H7 (cell line): ENCODE data around the gene RAD18. TPM values are rescaled to one million over a fixed set of nuclear protein-coding genes. Genes with fewer than 3 reads are reported as not detected.

Experiments
- DNase-seq: peaks from one replicate; pipeline ENCODE4 v3.0.0; 2012
- H3K27me3 ChIP-seq: 2 replicates; pipeline ENCODE4 v1.6.0; 2011; ENCODE audit warnings: mild to moderate bottlenecking, low read length; ENCODE audit not compliant: control insufficient read depth, insufficient read depth
- H3K36me3 ChIP-seq: replicated peaks from 2 replicates; pipeline ENCODE4 v1.5.1; 2011; ENCODE audit warnings: low read length; ENCODE audit not compliant: control insufficient read depth, insufficient read depth
- H3K4me3 ChIP-seq: 2 replicates; pipeline ENCODE4 v1.5.1; 2011; ENCODE audit warnings: low read depth, mild to moderate bottlenecking, control low read depth, low read length, moderate library complexity; ENCODE audit not compliant: insufficient read depth
- total RNA-seq: library from RNA; depleted of rRNA; stranded (reverse); fragments of >200 nt; shearing (Covaris generic); gene quantifications from 2 replicates; pipeline ENCODE4 v1.2.3, GENCODE V29; 2014

RAD18 gene
- total RNA-seq, 1 experiment from 2014 or later = 18.4 TPM

DNA sequence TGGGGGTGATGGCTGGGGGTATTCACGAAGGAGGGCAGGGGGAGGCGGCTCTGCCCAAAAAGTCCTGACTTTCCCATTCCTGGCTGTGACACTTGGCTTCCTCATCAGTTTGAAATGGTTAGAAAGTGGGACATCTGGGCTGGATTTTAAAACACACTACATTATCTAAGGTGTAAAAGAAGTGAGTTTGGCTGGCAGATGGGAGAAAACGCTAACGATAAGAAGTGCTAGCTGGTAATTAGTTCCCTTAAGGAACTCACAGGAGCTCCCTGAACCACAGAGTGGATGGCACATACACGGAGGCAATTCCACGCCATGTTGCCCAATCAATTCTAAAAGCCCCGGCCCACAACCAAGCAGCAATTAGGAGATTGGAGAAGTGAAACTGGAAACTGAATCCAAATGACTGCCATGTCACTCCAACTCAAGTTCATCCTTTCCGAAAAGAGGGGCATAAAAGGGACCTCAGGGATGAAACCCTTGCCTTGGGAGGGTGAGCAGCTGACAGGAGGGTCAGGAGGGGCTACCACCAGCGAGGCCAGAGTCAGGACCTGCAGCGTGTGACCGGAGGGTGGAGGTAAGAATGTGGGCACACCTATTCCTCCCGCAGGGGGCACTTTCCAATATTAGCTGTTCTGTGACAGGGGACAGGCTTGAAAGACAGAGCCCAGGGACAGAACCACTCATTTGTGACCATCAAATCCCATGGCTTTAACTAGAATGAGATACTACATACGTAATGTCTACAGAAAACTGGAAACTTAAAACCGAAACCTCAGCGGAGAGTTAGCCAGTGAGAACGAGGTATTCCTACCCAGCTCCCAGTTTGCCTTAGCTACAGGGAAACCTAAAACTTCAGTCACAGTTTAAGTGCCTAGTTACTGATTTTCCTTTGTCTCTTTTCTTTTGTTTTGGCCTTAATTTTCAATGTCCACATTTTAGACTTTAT lies 98.6 kb downstream of the RAD18 start:
- peak; percentile 27 for DNase-seq
- Histone ChIP-seq H3K27me3 (no peaks in the 10 kb centered on the region), H3K4me3 (no peak overlapping the region), H3K36me3 (no peaks in the 10 kb centered on the region)

DNA sequence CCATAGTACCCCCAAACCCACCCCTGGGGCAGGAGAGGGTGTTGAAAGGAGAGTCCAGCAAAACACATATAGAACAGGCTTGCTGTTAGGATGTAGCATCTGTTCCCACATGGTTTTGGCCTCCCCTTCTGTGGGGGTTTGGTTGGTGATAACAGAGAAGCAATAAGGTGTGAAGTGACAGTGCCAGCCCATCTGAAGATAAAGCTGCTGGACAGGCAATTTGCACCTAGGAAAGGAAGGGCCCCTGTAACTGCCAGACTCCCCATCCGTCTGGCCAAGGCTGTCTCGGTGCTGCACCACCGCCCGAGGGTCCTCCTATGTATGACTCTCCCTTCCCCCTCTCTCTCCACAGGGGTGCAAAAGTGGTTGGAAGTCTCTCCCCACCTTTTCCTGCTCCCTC lies 99.4 kb downstream of the RAD18 start:
- Histone ChIP-seq H3K36me3 (no peaks in the 10 kb centered on the region), H3K4me3 (no peak overlapping the region), H3K27me3 (no peaks in the 10 kb centered on the region)
- DNase-seq = no peak

DNA sequence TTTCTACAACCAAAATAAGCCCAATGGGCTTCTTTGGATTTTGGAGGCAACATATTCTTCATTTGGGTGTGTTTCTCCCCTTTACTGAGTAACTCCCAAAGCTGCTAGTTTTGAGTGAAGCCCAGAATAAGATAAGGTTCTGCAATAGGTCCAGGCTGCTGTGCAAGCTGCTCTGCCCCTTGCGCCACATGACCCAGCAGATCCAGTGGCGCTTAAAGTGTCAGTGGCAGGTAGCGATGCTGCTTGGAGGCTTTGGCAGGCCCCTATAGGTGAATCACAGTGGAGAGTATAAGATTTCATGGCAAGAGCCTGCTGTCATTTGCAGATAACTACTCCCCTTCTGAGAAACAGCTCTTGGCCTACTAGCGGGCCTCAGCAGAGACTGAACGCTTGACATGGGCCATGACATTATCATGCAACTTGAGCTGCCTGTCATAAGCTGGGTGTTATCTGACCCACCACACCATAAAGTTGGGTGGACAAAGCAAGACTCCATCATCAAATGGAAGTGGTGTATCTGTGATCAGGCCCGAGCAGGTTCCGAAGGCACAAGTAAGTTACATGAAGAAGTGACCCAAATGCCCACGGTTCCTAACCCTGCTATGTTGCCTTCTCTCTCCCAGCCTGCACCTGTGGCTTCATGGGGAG lies 105.4 kb downstream of the RAD18 start:
- no peaks in the 10 kb centered on the region for H3K27me3 ChIP-seq
- DNase-seq = no peak
- H3K4me3 ChIP-seq = no peak overlapping the region
- no peaks in the 10 kb centered on the region for H3K36me3 ChIP-seq

DNA sequence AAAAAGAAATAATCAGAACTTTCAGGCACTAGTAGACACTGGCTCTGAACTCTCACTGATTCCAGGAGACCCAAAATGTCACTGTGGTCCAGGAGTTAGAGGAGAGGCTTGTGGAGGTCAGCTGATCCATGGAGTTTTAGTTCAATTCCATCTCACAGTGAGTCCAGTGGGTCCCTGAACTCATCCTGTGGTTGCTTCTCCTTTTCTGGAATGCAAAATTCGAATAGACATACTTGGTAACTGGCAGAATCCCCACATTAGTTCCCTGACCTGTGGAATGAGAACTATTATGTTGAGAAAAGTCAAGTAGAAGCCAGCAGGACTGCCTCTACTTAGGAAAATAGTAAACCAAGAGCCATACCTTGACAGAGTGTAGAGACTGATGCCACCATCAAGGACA lies 106.6 kb downstream of the RAD18 start:
- DNase-seq = no peak
- Histone ChIP-seq H3K27me3 (no peaks in the 10 kb centered on the region), H3K36me3 (no peaks in the 10 kb centered on the region), H3K4me3 (no peak overlapping the region)

DNA sequence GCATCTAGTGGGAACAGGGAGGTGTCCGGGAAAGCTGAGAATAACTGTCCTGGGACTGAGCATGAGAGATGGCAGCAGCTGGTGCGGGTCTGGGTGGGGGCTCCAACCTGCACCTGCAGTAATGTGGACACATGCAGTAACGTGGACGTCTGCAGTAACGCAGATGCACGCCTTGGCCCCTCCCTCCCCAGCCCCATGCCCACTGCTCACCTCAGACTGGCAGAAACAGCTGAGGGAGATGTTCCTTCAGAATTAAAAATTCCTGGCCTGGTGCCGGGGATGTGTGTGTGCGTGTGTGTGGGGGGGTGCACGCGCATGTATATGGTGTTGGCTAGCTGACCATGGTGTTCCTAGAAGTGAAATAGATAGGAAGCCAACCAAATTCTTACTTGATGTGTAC lies 107.2 kb downstream of the RAD18 start:
- H3K36me3 ChIP-seq = no peaks in the 10 kb centered on the region
- DNase-seq = no peak
- no peak overlapping the region for H3K4me3 ChIP-seq
- H3K27me3 ChIP-seq = no peaks in the 10 kb centered on the region

DNA sequence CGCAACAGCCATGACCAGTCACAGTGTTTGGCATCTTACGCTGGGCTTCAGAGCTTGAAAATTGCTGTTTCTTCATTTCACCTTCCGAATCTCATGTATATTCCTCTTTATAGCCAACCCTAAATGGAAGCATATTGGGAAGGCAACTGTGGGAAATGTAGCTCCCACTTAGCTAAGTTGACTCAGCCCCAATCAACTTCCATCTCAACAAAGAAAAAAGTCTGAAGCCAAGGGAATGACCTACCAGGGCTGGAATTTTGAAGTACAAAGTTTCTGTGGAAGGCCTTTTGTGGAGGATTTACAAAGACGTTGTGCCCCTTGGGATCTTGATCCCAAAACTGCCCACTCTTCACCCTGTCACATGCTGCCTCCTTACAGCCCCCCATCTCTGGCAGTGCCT lies 108.6 kb downstream of the RAD18 start:
- Histone ChIP-seq H3K4me3 (no peak overlapping the region), H3K36me3 (no peaks in the 10 kb centered on the region), H3K27me3 (no peaks in the 10 kb centered on the region)
- no peak for DNase-seq

DNA sequence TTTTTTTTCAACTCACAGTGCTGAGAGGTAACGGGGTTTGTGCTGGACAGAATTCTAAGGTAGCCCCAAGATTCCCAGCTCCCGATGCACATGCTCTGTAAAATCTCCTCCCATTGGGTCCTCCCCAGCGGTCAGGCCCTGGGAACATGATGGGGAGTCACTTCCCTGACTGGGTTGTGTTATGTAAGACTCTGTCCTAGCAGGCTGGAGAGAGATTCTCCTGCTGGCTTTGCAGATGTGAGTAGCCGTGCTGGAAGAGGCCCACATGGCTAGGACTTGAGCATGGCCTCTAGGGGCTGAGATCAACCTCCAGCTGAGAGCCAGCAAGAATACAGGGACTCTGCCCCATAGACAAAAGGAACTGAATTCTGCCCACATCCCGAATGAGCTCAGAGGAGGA lies 110.2 kb downstream of the RAD18 start:
- peak; percentile 25 for DNase-seq
- no peaks in the 10 kb centered on the region for H3K36me3 ChIP-seq
- H3K27me3 ChIP-seq = no peaks in the 10 kb centered on the region
- no peak overlapping the region for H3K4me3 ChIP-seq

DNA sequence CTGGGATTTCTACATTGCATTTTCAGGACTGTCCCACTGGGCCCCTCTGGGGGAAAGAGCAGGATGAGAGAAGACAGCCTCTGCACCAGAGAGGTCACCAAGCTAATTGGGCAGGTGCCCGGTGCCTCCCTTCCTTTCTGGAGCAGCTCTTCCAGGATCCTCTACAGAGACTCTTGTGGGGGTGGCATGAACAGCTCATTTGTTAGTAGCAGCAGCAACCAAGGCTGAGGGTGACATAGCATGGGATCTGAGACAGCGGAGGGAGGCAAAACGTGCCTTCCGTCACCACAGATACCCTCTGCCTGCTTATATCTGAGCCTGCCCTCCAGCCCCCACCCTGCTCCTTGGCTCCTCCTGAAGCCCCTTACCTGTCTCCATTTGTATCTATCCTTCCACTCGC lies 110.8 kb downstream of the RAD18 start:
- H3K4me3 ChIP-seq = no peak overlapping the region
- no peaks in the 10 kb centered on the region for H3K36me3 ChIP-seq
- no peak for DNase-seq
- H3K27me3 ChIP-seq = no peaks in the 10 kb centered on the region

DNA sequence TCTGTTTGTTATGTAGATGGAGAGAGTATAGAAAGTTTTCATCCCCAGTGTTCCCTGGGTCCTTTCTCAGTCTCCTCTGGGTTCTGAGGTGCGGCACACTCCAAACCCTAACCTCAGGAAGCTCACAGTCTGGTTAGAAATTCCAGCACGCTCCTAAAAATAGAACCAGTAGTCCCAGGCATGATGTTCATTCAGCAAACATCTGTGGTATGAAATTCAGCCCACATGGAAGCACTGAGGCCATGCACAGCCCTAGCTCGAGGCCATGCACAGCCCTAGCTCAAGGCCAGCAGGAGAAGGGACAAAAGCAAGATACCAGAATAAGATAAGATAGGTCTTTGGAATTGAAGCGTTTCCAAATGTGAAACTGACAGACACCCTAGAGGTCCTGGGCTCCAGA lies 111.6 kb downstream of the RAD18 start:
- DNase-seq = no peak
- Histone ChIP-seq H3K36me3 (no peaks in the 10 kb centered on the region), H3K4me3 (no peak overlapping the region), H3K27me3 (no peaks in the 10 kb centered on the region)

DNA sequence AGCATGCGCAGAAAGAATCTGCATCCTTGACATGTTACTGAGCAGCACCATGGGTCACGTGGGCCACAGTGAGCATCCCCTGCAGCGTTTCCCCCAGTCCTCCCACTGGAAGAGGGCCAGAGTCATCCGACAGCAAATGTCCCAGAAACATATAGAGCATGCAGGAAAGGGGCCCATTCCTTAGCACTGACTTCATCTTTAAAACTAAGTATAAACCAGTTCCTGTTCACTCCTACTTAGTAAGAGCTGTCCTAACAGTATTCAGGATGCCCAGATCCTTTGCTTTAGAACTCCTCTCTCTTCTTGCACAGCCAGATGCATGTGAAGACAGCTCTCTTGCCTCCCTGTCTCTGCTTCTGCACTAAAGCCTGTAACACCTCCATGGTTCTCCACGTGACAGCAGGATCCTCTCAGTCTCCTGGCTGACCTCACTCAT lies 114.6 kb downstream of the RAD18 start:
- no peak for DNase-seq
- Histone ChIP-seq H3K36me3 (no peaks in the 10 kb centered on the region), H3K27me3 (no peaks in the 10 kb centered on the region), H3K4me3 (no peak overlapping the region)

DNA sequence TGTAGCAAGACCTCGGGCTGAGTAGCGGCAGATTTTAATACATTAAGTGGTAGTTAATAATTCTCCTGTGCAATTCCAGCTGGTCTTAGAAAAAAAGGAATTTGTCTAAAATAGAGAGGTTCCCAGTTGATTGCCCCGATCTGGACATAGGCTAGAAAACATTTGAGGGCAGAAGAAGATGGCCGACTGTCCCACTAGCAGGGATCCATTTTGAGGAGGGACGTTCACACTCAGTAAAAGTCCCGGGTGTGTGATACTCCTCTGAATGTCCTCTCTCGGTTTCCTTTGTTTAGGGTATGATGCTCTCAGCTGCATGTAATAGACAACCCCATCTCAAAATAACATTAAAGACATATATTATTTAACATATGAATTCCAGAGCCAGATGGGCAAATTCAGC lies 116.0 kb downstream of the RAD18 start:
- H3K27me3 ChIP-seq = no peaks in the 10 kb centered on the region
- no peak for DNase-seq
- H3K36me3 ChIP-seq = no peaks in the 10 kb centered on the region
- H3K4me3 ChIP-seq = no peak overlapping the region

DNA sequence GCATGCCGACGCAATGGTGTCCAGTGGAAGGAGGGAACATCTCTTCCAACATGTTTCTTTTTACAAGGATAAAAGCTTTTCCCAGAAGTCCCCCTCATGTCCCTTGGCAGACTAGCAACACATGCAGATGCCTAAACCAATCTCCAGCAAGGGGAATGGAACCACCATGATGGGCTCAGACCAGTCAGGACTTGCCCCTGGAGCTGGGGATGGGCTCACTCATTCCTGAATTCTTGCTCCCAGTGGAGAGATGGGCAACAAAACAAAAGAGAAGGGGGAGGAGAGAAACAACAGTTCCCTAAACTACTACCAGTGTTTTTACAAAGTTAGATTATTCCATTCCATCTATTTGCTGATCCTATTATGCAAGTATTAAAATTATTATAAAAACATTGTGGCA lies 117.1 kb downstream of the RAD18 start:
- Histone ChIP-seq H3K27me3 (no peaks in the 10 kb centered on the region), H3K36me3 (no peaks in the 10 kb centered on the region)
- no peak for DNase-seq

DNA sequence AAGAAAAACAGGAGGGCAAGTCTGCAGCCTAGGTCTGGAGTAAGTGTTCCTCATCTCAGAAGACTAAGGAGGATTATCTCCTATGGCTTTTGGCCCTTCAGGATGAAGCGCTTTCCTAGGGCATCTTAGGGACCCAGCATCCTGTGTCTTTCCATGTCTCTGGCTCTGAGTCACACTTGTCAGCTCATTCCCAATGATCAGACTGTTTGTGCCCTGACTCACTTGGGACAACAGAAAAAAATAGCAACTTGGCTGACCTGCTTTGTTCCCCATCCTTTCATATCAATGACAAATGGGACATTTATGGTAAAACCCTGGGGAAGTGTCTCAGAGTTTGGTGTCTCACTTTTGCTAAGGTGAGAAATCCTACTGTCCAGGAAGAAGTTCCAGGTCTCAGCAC lies 117.6 kb downstream of the RAD18 start:
- DNase-seq = no peak
- Histone ChIP-seq H3K27me3 (no peaks in the 10 kb centered on the region), H3K36me3 (no peaks in the 10 kb centered on the region), H3K4me3 (no peak overlapping the region)

More for the DNA sequence above, 117.1 kb downstream of the RAD18 start:
- H3K4me3 ChIP-seq = no peak overlapping the region

DNA sequence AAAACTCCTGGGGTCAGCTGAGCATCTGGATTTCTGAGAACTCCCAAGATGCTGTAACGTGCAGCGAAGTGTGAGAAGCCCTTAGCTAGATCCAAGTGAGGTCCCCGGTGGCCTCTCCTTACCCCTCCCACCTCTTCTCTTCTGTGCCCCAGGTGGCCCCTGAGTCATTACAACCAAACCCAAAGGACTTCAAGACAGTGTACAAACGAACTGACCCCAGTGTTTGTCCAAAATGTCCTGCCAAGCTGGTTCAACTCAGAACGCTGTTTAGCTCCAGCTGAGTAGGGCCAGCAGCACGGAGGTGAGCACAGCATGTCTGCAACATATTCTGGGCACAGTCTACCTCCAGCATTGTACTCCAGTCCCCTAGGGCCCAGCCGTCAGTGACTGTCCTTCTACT lies 119.9 kb downstream of the RAD18 start:
- no peak for DNase-seq
- no peaks in the 10 kb centered on the region for H3K27me3 ChIP-seq
- H3K4me3 ChIP-seq = no peak overlapping the region
- no peaks in the 10 kb centered on the region for H3K36me3 ChIP-seq

DNA sequence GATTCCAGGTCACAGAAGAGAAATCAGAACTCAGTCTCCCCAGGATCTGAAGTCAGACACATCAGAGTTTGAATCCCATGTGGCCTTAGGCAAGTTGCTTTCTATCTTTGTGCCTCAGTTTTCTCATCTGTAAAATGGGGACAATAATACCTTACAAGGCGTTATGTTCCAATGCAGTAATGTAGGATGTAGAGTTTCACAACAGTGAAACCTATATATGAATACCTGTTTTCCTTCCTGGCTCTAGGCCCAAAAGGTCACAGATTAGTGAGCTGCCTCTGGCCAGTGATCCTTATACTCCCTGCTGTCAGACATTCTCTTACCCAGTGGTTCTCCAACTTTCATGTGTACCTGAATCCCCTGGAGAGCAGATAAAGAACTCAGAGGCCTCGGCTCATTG lies 121.0 kb downstream of the RAD18 start:
- H3K4me3 ChIP-seq = no peak overlapping the region
- no peaks in the 10 kb centered on the region for H3K27me3 ChIP-seq
- no peak for DNase-seq
- H3K36me3 ChIP-seq = no peaks in the 10 kb centered on the region
